Measurements from ENCODE around the gene TAS1R2. TPM values are rescaled to one million over a fixed set of nuclear protein-coding genes. Genes with fewer than 3 reads are reported as not detected.

The TAS1R2 gene
- total and polyA plus RNA-seq, 2 of the 13 experiments (the other 11 are each of a cell fraction or from before 2014, with no cell fraction given) = not detected

GRCh38 chr1:18802231-18802630 is 57.2 kb downstream of the TAS1R2 start (continued):
- TF ChIP-seq, protein P1, sequence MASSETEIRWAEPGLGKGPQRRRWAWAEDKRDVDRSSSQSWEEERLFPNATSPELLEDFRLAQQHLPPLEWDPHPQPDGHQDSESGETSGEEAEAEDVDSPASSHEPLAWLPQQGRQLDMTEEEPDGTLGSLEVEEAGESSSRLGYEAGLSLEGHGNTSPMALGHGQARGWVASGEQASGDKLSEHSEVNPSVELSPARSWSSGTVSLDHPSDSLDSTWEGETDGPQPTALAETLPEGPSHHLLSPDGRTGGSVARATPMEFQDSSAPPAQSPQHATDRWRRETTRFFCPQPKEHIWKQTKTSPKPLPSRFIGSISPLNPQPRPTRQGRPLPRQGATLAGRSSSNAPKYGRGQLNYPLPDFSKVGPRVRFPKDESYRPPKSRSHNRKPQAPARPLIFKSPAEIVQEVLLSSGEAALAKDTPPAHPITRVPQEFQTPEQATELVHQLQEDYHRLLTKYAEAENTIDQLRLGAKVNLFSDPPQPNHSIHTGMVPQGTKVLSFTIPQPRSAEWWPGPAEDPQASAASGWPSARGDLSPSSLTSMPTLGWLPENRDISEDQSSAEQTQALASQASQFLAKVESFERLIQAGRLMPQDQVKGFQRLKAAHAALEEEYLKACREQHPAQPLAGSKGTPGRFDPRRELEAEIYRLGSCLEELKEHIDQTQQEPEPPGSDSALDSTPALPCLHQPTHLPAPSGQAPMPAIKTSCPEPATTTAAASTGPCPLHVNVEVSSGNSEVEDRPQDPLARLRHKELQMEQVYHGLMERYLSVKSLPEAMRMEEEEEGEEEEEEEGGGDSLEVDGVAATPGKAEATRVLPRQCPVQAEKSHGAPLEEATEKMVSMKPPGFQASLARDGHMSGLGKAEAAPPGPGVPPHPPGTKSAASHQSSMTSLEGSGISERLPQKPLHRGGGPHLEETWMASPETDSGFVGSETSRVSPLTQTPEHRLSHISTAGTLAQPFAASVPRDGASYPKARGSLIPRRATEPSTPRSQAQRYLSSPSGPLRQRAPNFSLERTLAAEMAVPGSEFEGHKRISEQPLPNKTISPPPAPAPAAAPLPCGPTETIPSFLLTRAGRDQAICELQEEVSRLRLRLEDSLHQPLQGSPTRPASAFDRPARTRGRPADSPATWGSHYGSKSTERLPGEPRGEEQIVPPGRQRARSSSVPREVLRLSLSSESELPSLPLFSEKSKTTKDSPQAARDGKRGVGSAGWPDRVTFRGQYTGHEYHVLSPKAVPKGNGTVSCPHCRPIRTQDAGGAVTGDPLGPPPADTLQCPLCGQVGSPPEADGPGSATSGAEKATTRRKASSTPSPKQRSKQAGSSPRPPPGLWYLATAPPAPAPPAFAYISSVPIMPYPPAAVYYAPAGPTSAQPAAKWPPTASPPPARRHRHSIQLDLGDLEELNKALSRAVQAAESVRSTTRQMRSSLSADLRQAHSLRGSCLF (CRISPR knock-in tag; IDR thresholded peaks at IDR 0.05; ENCODE audit: borderline replicate concordance) = no peak
- TF ChIP-seq PATZ1 (CRISPR knock-in tag; IDR thresholded peaks at IDR 0.05) (no peak), ZNF709 (CRISPR knock-in tag; IDR thresholded peaks at IDR 0.05) (no peak), NFATC3 (CRISPR knock-in tag; IDR thresholded peaks at IDR 0.05) (no peak), BORCS8-MEF2B (CRISPR knock-in tag; IDR thresholded peaks at IDR 0.05) (no peak), ZBTB7A (CRISPR knock-in tag; IDR thresholded peaks at IDR 0.05) (no peak), PREB (CRISPR knock-in tag; IDR thresholded peaks at IDR 0.05) (no peak), SALL2 (CRISPR knock-in tag; IDR thresholded peaks at IDR 0.05) (no peak), NR2C2 (CRISPR knock-in tag; IDR thresholded peaks at IDR 0.05; ENCODE audit: borderline replicate concordance) (no peak), ZNF784 (CRISPR knock-in tag; IDR thresholded peaks at IDR 0.05; ENCODE audit: borderline replicate concordance) (no peak), ZNF598 (CRISPR knock-in tag; IDR thresholded peaks at IDR 0.05; ENCODE audit: borderline replicate concordance) (no peak), FOXP1 (IDR thresholded peaks at IDR 0.05) (no peak), FOXP1 (CRISPR knock-in tag; IDR thresholded peaks at IDR 0.05) (no peak), NONO (IDR thresholded peaks at IDR 0.05) (no peak), NONO (CRISPR knock-in tag; conservative IDR thresholded peaks at IDR 0.05) (no peak), ZNF570 (CRISPR knock-in tag; IDR thresholded peaks at IDR 0.05; ENCODE audit: borderline replicate concordance) (no peak), EHMT2 (IDR thresholded peaks at IDR 0.05; ENCODE audit: borderline replicate concordance, low read depth, low read length) (no peak)

Measured in HepG2 (cell line).